ENCODE measurements around the gene BCAS3. TPM values are rescaled to one million over a fixed set of nuclear protein-coding genes. Genes with fewer than 3 reads are reported as not detected.

BCAS3 gene
- total RNA-seq, 4 donors from 2014 or later, result 18.2 to 60.6 (median 23.4) TPM

DNA sequence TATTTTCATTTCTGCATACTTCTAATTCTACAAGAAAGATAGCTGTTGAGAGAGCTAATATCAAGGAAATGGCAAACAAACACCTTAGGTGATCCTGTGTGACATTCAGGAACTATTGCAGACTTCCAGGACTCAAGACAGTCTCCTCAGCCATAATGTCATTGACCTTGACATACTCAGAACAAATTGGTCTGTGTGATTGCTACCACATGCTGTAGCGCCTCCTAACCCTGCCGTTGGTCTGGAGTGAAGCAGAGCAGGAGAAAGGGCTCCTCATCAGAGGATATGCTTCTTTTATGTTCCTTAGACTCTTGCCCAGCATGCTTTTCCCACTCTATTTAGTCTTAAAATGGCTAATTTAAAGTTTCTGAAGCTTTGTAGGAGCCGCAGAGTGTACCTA lies 527.8 kb downstream of the BCAS3 start:
- H3K27me3 ChIP-seq, result no peaks in the 10 kb centered on the region
- TF ChIP-seq, protein P1, sequence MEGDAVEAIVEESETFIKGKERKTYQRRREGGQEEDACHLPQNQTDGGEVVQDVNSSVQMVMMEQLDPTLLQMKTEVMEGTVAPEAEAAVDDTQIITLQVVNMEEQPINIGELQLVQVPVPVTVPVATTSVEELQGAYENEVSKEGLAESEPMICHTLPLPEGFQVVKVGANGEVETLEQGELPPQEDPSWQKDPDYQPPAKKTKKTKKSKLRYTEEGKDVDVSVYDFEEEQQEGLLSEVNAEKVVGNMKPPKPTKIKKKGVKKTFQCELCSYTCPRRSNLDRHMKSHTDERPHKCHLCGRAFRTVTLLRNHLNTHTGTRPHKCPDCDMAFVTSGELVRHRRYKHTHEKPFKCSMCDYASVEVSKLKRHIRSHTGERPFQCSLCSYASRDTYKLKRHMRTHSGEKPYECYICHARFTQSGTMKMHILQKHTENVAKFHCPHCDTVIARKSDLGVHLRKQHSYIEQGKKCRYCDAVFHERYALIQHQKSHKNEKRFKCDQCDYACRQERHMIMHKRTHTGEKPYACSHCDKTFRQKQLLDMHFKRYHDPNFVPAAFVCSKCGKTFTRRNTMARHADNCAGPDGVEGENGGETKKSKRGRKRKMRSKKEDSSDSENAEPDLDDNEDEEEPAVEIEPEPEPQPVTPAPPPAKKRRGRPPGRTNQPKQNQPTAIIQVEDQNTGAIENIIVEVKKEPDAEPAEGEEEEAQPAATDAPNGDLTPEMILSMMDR (IDR thresholded peaks at IDR 0.05 in 4 of 5, conservative IDR thresholded peaks at IDR 0.05 in 1 of 5), result no peak
- TF ChIP-seq POLR2A (IDR thresholded peaks at IDR 0.05), result no peak
- H3K4me3 ChIP-seq, result no peak overlapping the region
- H3K27ac ChIP-seq, result peak overlapping the region in 1 of 4 donors; percentile 7
- intact Hi-C loops (cut with DNase I; ENCODE audit: low total_unique reads) (loop anchor here (5.0 kb wide), 1 partner anchor 198 kb away; no protein-coding TSS in a partner anchor), in situ Hi-C loops (cut with MboI; ENCODE audit: low sequenced_read_pairs in 4 of 4) (no loop called here)
- H3K9me3 ChIP-seq, result no peaks in the 10 kb centered on the region
- DNase-seq (no peak), ATAC-seq (no peak)
- no peaks in the 10 kb centered on the region for H3K36me3 ChIP-seq
- H3K4me1 ChIP-seq, result peaks cover 0 to 15% of the 10 kb centered on the region in 2 donors

DNA sequence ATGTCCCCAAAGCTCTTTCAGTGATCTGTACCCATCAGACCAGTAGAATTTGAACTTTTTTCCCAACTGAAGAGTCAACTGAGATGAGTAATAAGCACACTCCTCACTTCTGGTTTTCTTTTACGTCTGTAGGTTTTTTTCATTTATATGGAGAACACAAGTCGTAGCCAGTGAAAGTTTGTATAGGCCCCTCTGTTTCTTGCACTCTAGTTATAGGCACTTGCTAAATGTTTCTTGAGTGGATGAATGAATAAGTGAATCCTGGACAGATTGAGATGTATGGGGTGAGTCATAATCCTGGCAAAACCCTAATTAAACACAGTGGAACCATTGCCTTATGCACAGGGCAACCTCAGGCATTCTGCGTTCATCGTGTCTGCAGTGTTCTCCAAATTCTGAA lies 528.3 kb downstream of the BCAS3 start:
- no peak for ATAC-seq
- peaks cover 0 to 15% of the 10 kb centered on the region in 2 donors for H3K4me1 ChIP-seq
- in situ Hi-C loops (cut with MboI; ENCODE audit: low sequenced_read_pairs in 4 of 4), result no loop called here

GRCh38 chr17:61206922-61207321 lies 529.3 kb downstream of the BCAS3 start:
- DNase-seq, result no peak
- intact Hi-C loops (cut with DNase I; ENCODE audit: low total_unique reads) (loop anchor here (5.0 kb wide), 1 partner anchor 200 kb away; no protein-coding TSS in a partner anchor), in situ Hi-C loops (cut with MboI; ENCODE audit: low sequenced_read_pairs in 4 of 4) (no loop called here)
- peaks cover 0 to 15% of the 10 kb centered on the region in 2 donors for H3K4me1 ChIP-seq
- H3K27ac ChIP-seq, result no peak overlapping the region
- TF ChIP-seq, protein P1 (IDR thresholded peaks at IDR 0.05 in 4 of 5, conservative IDR thresholded peaks at IDR 0.05 in 1 of 5), result no peak
- no peak for TF ChIP-seq POLR2A (IDR thresholded peaks at IDR 0.05)
- no peaks in the 10 kb centered on the region for H3K9me3 ChIP-seq
- H3K4me3 ChIP-seq, result no peak overlapping the region
- no peaks in the 10 kb centered on the region for H3K36me3 ChIP-seq
- no peaks in the 10 kb centered on the region for H3K27me3 ChIP-seq
- no peak for ATAC-seq

More for the DNA sequence above, 528.3 kb downstream of the BCAS3 start:
- intact Hi-C loops (cut with DNase I; ENCODE audit: low total_unique reads), result loop anchor here (5.0 kb wide), 1 partner anchor 199 kb away; no protein-coding TSS in a partner anchor
- H3K27me3 ChIP-seq, result no peaks in the 10 kb centered on the region
- TF ChIP-seq POLR2A (IDR thresholded peaks at IDR 0.05), result no peak
- no peak for DNase-seq
- no peak overlapping the region for H3K27ac ChIP-seq
- no peak overlapping the region for H3K4me3 ChIP-seq
- no peaks in the 10 kb centered on the region for H3K9me3 ChIP-seq
- no peaks in the 10 kb centered on the region for H3K36me3 ChIP-seq

GRCh38 chr17:61208301-61209105 lies 530.9 kb downstream of the BCAS3 start:
- Histone ChIP-seq H3K36me3 (no peaks in the 10 kb centered on the region), H3K27ac (peak overlapping the region; percentile 9 to 67 (median 44)), H3K27me3 (no peaks in the 10 kb centered on the region), H3K4me1 (peaks cover 0 to 15% of the 10 kb centered on the region in 2 donors), H3K4me3 (peak overlapping the region in 2 of 4 donors; percentile 12 to 14), H3K9me3 (no peaks in the 10 kb centered on the region)
- peak; percentile 56 to 67 for ATAC-seq
- no peak for DNase-seq
- in situ Hi-C loops (cut with MboI; ENCODE audit: low sequenced_read_pairs in 4 of 4), result no loop called here
- intact Hi-C loops (cut with DNase I; ENCODE audit: low total_unique reads), result loop anchor here (5.0 kb wide), 1 partner anchor 201 kb away; no protein-coding TSS in a partner anchor
- TF ChIP-seq, protein P1 (IDR thresholded peaks at IDR 0.05 in 4 of 5, conservative IDR thresholded peaks at IDR 0.05 in 1 of 5), result no peak
- TF ChIP-seq POLR2A (IDR thresholded peaks at IDR 0.05), result no peak

GRCh38 chr17:61209106-61209439 lies 531.4 kb downstream of the BCAS3 start:
- Histone ChIP-seq H3K4me3 (peak overlapping the region in 2 of 4 donors; percentile 12 to 14), H3K9me3 (no peaks in the 10 kb centered on the region), H3K27ac (peak overlapping the region; percentile 32 to 67 (median 44)), H3K36me3 (no peaks in the 10 kb centered on the region), H3K4me1 (peaks cover 0 to 13% of the 10 kb centered on the region in 2 donors), H3K27me3 (no peaks in the 10 kb centered on the region)
- ATAC-seq (no peak), DNase-seq (no peak)
- no peak for TF ChIP-seq POLR2A (IDR thresholded peaks at IDR 0.05)
- TF ChIP-seq, protein P1 (IDR thresholded peaks at IDR 0.05 in 4 of 5, conservative IDR thresholded peaks at IDR 0.05 in 1 of 5), result no peak
- intact Hi-C loops (cut with DNase I; ENCODE audit: low total_unique reads) (loop anchor here (5.0 kb wide), 1 partner anchor 202 kb away; no protein-coding TSS in a partner anchor), in situ Hi-C loops (cut with MboI; ENCODE audit: low sequenced_read_pairs in 4 of 4) (no loop called here)
